Adrenal gland (tissue), 5 donors: ENCODE data around the gene CLEC7A.

Experiments
- CTCF ChIP-seq, 6 experiments: fragments of 450-650 bp in 4 of 6; fragments of 200-600 bp in 2 of 6; sonication (generic) in 1 of 6; IDR thresholded peaks; 1 replicate in 5 of 6; 2 replicates in 1 of 6; pipeline versions ENCODE4 v1.5.1 to v1.8.0; 2016 to 2021; ENCODE audit warnings: antibody characterized with exemption in 6 of 6, mild to moderate bottlenecking in 2 of 6, moderate library complexity in 1 of 6
- POLR2A ChIP-seq, 2 donors: fragments of 450-650 bp; IDR thresholded peaks; one replicate each; pipeline ENCODE4 v1.6.1; 2017; ENCODE audit warnings: antibody characterized with exemption in 2 of 2, mild to moderate bottlenecking in 2 of 2, moderate library complexity in 1 of 2
- donor health status: DM: no; HTN: no; CAD: no.

- TF ChIP-seq CTCF (IDR thresholded peaks at IDR 0.05) (no peak), POLR2A (IDR thresholded peaks at IDR 0.05) (no peak)
Observed at GRCh38 chr12:10067264-10067663, 62.7 kb downstream of the CLEC7A start.
